NCI-H345 treated with DMSO at 0.1 percent for 48 hours (cell line): ENCODE data around the gene CCDC78.
"Not testable (repeated sequence)": the region's sequence is repeated elsewhere in the genome, so short reads cannot be mapped to it uniquely, and the experiment has no call there.

Experiments
- DNase-seq: peaks from one replicate; lab custom pipeline; 2025; ENCODE audit not compliant: unreplicated experiment; lab: John Stamatoyannopoulos, UW

The CCDC78 gene

GRCh38 chr16:694863-695354 lies 31.3 kb downstream of the CCDC78 start:
- no peak for DNase-seq

GRCh38 chr16:694187-694862 lies 31.9 kb downstream of the CCDC78 start:
- no peak for DNase-seq

GRCh38 chr16:693766-694165 lies 32.5 kb downstream of the CCDC78 start:
- DNase-seq, result no peak

GRCh38 chr16:693364-693763 lies 32.9 kb downstream of the CCDC78 start:
- DNase-seq, result no peak

- DNase-seq, result no peak
These were observed 33.7 kb downstream of the CCDC78 start for GRCh38 chr16:692356-693108.

- not testable (repeated sequence) for DNase-seq
These were observed 35.0 kb downstream of the CCDC78 start for GRCh38 chr16:691242-691641.

- DNase-seq, result no peak
These were observed 36.9 kb downstream of the CCDC78 start for GRCh38 chr16:689175-689897.

- no peak for DNase-seq
These were observed 38.7 kb downstream of the CCDC78 start for GRCh38 chr16:687499-687898.

GRCh38 chr16:686459-687260 lies 39.6 kb downstream of the CCDC78 start:
- no peak for DNase-seq

- DNase-seq, result no peak
These were observed 40.3 kb downstream of the CCDC78 start for GRCh38 chr16:685967-686366.

- peak; percentile 66 for DNase-seq
These were observed 41.1 kb downstream of the CCDC78 start for GRCh38 chr16:684961-685696.

- peak; percentile 92 for DNase-seq
These were observed 42.0 kb downstream of the CCDC78 start, which contains the start of gene JMJD8 for GRCh38 chr16:684071-684794. Gene JMJD8, minus strand, starts transcription at chr16:684334. Its CDS starts 15 bp downstream, at chr16:684319.

- no peak for DNase-seq
These were observed 42.7 kb downstream of the CCDC78 start for GRCh38 chr16:683396-684070.

- DNase-seq, result no peak
These were observed 43.5 kb downstream of the CCDC78 start for GRCh38 chr16:682493-683395.

- DNase-seq, result no peak
These were observed 44.4 kb downstream of the CCDC78 start for GRCh38 chr16:681746-682427.

- no peak for DNase-seq
These were observed 45.1 kb downstream of the CCDC78 start for GRCh38 chr16:680967-681745.

GRCh38 chr16:680625-680945 lies 45.7 kb downstream of the CCDC78 start:
- DNase-seq, result no peak
